ENCODE results near the gene KRTAP8-1. TPM values are rescaled to one million over a fixed set of nuclear protein-coding genes. Genes with fewer than 3 reads are reported as not detected.

Gene KRTAP8-1
- total RNA-seq, 2 experiments from 2014 or later, result not detected

- H3K4me3 Mint-ChIP-seq, result no peak overlapping the region
- no peak for DNase-seq
- CTCF ChIA-PET, result no interaction called here
- no peak overlapping the region for H3K27ac Mint-ChIP-seq
- no peaks in the 10 kb centered on the region for H3K4me1 Mint-ChIP-seq (ENCODE audit: low read depth)
- H3K9me3 Mint-ChIP-seq, result no peaks in the 10 kb centered on the region
- H3K36me3 Mint-ChIP-seq (ENCODE audit: low read depth), result no peaks in the 10 kb centered on the region
- peaks cover 2% of the 10 kb centered on the region for H3K27me3 Mint-ChIP-seq (ENCODE audit: low read depth)
- intact Hi-C loops (cut with micrococcal nuclease), result no loop called here
Observed at GRCh38 chr21:30769724-30770431, 43.2 kb downstream of the KRTAP8-1 start.

Other genes with a start within 250 kb of the KRTAP8-1 start
- not detected for gene KRTAP22-2, start 222.9 kb downstream of the KRTAP8-1 start, total RNA-seq
- gene KRTAP6-3, start 220.8 kb downstream of the KRTAP8-1 start, total RNA-seq, result not detected
- not detected for gene KRTAP6-2, start 214.4 kb downstream of the KRTAP8-1 start, total RNA-seq
- not detected for gene KRTAP22-1, start 212.2 kb downstream of the KRTAP8-1 start, total RNA-seq
- gene KRTAP6-1, start 199.3 kb downstream of the KRTAP8-1 start, total RNA-seq, result not detected
- not detected for gene KRTAP20-1, start 196.8 kb downstream of the KRTAP8-1 start, total RNA-seq
- not detected for gene KRTAP20-4, start 192.6 kb downstream of the KRTAP8-1 start, total RNA-seq
- not detected for gene KRTAP20-2, start 178.1 kb downstream of the KRTAP8-1 start, total RNA-seq
- gene KRTAP20-3, start 170.4 kb downstream of the KRTAP8-1 start, total RNA-seq, result not detected
- gene KRTAP21-3, start 94.5 kb downstream of the KRTAP8-1 start, total RNA-seq, result not detected
- not detected for gene KRTAP21-2, start 66.0 kb downstream of the KRTAP8-1 start, total RNA-seq
- not detected for gene KRTAP21-1, start 57.8 kb downstream of the KRTAP8-1 start, total RNA-seq
- not detected for gene KRTAP7-1, start 16.5 kb upstream of the KRTAP8-1 start, total RNA-seq
- not detected for gene KRTAP11-1, start 68.3 kb upstream of the KRTAP8-1 start, total RNA-seq
- gene KRTAP19-8, start 225.2 kb upstream of the KRTAP8-1 start, total RNA-seq, result not detected

Data from activated naive CD4-positive, alpha-beta T cell treated with anti-CD3 and anti-CD28 coated beads for 36 hours (primary cell).